HFF-Myc (cell line): ENCODE results near the gene BRD3OS.

Source experiments
- DNase-seq: peaks from one replicate; pipeline ENCODE4 v3.0.0-alpha.2; 2011; ENCODE audit warnings: low read depth; ENCODE audit errors: extremely low read depth
- H3K4me3 ChIP-seq: replicated peaks from 2 replicates; pipeline ENCODE4 v1.5.1; 2011; ENCODE audit warnings: low read depth, mild to moderate bottlenecking, control low read depth, low read length
- TF ChIP-seq, protein P1 (sequence below): IDR thresholded peaks from 2 replicates; pipeline ENCODE4 v1.5.1; 2012; ENCODE audit warnings: mild to moderate bottlenecking, low read depth, low read length, control low read depth; ENCODE audit errors: missing control alignments

The BRD3OS gene

DNA sequence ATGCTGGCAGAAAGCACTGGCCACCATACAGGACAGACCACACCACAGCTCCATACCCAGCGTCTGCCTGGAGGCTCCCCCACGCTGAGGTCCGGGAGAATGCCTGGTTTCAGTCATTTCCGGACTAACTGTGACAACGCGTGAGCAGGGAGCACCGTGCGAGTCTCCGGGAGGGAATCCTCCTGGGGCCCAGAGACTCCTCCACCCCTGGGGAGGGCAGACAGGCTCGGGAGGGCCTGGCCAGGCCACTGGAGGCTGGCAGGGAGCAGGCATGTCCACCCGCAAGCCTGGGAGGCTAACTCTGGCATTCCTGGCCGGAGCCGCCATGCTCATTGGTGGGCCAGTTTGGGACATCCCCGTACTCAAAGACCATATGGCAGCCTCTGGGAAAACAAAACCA is 6.5 kb downstream of the BRD3OS start:
- DNase-seq, result no peak
- H3K4me3 ChIP-seq, result no peak overlapping the region
- TF ChIP-seq, protein P1, sequence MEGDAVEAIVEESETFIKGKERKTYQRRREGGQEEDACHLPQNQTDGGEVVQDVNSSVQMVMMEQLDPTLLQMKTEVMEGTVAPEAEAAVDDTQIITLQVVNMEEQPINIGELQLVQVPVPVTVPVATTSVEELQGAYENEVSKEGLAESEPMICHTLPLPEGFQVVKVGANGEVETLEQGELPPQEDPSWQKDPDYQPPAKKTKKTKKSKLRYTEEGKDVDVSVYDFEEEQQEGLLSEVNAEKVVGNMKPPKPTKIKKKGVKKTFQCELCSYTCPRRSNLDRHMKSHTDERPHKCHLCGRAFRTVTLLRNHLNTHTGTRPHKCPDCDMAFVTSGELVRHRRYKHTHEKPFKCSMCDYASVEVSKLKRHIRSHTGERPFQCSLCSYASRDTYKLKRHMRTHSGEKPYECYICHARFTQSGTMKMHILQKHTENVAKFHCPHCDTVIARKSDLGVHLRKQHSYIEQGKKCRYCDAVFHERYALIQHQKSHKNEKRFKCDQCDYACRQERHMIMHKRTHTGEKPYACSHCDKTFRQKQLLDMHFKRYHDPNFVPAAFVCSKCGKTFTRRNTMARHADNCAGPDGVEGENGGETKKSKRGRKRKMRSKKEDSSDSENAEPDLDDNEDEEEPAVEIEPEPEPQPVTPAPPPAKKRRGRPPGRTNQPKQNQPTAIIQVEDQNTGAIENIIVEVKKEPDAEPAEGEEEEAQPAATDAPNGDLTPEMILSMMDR, result no peak

DNA sequence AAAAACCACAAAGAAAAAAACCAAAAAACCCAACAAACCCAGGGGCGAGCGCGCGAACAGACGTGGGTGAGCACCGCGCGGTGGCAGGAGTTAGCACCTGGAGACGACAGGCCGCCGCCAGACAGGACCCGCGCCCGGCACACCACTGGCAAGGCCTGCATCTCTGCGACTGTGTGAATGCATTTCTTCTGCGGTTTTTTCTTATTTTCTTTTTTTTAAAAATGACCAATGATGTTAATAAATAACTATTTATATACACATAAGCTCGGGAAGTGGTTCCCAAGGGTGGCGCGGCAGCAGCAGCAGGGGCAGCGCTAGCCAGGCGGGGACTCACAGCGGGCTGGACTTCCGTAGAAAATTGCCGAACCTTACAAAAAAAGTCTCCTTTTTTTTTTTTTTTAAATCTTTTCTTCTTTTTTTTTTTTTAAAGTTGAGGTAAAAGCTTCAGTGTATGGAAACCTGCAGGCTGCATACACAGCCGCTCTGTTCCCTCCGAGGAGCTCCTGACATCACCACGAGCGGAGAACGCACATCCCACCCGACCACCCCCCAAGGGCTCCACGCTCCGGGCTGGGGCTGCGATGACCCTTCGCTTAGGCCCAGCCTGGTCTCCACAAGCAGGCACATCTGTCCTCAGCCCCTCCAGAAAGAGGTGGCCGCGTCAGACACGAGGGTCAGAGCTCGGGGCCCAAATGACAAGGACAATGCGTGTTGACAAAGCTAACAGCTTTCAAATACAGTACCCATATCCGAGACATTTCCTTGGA is 7.4 kb downstream of the BRD3OS start:
- H3K4me3 ChIP-seq, result no peak overlapping the region
- DNase-seq, result no peak
- TF ChIP-seq, protein P1, result no peak

DNA sequence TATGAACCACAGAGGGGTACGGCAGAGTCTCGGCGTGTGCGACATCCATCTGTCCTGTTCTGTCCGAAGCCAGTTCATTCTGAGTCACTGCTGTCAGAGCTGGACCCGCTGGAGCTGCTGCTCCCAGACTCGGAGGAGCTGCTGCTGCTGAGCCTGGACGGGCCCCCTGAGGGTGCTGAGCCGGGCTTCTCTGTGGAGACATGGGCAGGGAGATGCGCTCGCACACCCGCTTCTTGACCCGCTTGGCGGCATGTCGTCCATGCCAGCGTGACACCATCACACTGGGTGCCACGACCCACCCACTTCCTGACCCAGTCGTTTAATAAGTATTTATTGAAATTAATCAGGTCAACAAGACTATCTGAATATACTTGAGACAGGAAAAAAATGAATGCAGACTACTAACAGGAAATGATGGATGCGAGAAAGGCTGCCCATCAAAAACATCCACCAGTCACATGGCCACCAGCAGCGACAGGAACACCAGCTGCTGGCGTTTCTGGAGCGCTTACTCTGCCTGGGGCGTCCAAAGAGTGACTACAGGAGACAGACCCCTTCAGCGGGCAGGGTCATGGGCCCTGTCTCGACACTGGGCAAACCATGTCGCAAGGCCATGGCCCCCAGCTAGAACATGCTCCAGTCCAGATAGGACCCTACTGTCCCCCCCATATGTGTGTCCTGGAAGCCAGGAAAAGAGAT is 8.4 kb downstream of the BRD3OS start:
- TF ChIP-seq, protein P1, result no peak
- no peak for DNase-seq
- no peak overlapping the region for H3K4me3 ChIP-seq

DNA sequence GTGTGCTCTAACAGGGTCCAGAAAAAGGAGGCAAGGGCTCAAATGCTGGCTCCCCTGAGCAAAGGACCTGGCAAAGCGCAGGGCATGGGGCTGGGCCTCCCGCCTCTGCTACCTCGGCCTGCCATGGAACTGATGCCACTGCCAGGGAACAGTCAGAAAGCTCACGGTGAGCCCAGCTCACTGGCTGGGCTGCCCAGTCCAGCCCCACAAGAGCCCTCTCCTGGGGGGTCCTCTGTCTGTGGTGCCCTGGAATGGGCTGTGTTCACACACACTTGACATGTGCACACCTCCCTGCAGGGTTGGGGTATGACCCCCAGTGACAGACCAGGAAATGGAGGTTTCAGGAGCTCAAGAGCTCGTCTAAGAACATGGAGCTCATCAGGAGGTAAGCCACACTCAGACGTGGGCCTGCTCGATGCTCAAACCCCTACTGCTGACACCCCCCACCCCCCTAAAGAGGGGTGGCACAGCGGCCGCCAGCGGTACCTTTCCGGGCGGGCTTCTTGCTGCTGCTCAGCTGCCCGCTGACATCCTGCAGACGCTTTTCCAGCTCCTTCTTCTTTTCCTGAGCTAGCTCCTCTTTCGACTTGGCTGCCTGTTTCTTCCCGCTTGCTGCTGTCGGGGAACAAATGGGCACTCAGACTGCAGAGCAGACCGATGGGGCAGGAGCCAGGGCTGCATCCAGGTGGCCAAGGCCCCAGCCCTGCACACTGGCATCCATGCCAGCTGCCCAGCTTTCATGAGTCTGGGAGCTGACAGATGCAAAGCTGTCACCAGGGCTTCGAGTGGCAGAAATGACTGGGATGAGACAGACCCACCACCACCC is 9.1 kb downstream of the BRD3OS start:
- no peak overlapping the region for H3K4me3 ChIP-seq
- TF ChIP-seq, protein P1, result no peak
- DNase-seq, result no peak

DNA sequence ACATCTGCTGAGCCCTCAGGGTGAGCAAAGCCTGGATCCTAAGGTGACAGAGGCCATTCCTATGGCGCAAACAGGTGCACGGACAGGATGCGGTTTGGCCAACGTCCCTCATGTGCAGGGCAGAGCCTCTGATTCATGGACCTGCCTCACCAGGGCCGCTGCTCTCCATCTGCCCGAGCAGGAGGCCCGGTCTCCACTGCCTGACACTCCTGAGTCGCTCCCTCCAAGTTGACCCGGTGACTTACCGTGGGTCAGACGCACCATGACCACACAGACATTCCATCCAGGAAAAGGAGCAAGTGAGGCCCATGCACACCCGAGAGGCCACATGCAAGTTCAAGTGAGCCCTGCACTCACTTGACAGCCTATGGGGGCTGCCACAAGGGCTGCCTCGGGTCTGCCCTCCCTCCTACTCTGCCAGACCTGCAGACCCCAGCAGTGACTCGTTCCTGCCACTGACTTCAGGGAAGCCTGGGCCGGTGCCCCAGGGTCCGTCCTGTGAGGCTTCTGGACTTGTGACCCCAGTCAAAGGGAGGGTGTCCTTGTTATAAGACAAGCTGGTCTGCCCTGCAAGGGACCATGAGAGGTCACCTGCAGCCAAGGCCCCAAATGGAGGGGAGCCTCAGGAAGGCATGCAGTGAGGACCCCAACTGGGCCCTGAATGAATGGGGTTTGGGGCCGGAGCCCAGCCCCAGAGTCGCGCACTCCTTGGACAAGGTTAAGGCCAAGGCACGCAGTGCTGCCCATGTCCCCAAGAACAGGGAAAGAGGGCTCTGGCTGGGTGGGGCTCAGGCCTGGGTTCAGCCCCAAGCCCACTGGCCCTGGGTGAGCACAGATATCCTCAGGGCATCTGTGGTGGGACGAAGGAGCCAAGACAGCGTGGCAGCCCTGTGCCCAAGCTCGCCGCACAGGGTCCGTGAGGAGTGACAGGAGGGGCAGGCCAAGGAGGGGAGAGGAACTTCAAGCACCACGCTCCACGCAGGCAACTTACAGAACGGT is 10.1 kb downstream of the BRD3OS start:
- TF ChIP-seq, protein P1, result no peak
- no peak for DNase-seq
- H3K4me3 ChIP-seq, result no peak overlapping the region

DNA sequence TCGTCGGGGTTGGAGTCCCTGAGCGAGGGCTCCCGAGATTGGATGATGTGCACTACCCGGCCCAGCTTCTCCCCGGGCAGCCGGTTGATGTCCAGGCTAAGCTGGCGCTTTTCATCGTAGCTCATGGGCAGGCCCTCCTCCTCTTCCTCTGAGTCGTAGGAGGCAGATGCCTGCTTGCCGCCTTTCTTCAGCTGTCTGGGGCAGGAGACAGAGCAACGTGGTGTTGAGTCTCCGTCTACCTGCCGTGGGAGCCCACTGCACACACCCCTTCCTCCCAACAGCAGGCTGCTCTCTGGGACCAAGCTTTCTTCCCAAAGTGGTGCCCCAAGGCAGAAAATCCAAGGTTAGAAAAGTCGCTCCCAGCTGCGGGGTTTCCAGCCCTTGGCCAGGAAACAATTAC is 10.8 kb downstream of the BRD3OS start:
- no peak overlapping the region for H3K4me3 ChIP-seq
- TF ChIP-seq, protein P1, result no peak
- DNase-seq, result no peak
